GM18858 (cell line): ENCODE measurements around the gene TM4SF1.
"Not testable (repeated sequence)": the region's sequence is repeated elsewhere in the genome, so short reads cannot be mapped to it uniquely, and the experiment has no call there.

Source experiments
- ATAC-seq: cut with Tn5 transposase; IDR thresholded peaks from one replicate; pipeline ENCODE4 v1.9.1; 2021; ENCODE audit not compliant: unreplicated experiment

TM4SF1 gene

GRCh38 chr3:149395107-149396089 lies 17.9 kb upstream of the TM4SF1 start:
- ATAC-seq = no peak

GRCh38 chr3:149393345-149394160 lies 16.1 kb upstream of the TM4SF1 start:
- no peak for ATAC-seq

GRCh38 chr3:149391960-149392359 lies 14.5 kb upstream of the TM4SF1 start:
- no peak for ATAC-seq

GRCh38 chr3:149390772-149391212 lies 13.3 kb upstream of the TM4SF1 start:
- ATAC-seq = no peak

- ATAC-seq = no peak
Measured at GRCh38 chr3:149390294-149390693, 12.8 kb upstream of the TM4SF1 start.

GRCh38 chr3:149388531-149389417 lies 11.3 kb upstream of the TM4SF1 start:
- no peak for ATAC-seq

- ATAC-seq = no peak
Measured at GRCh38 chr3:149388001-149388440, 10.6 kb upstream of the TM4SF1 start.

- no peak for ATAC-seq
Measured at GRCh38 chr3:149386299-149386606, 8.8 kb upstream of the TM4SF1 start.

- no peak for ATAC-seq
Measured at GRCh38 chr3:149385617-149386298, 8.3 kb upstream of the TM4SF1 start.

- ATAC-seq = no peak
Measured at GRCh38 chr3:149384911-149385321, 7.5 kb upstream of the TM4SF1 start.

GRCh38 chr3:149384167-149384566 lies 6.7 kb upstream of the TM4SF1 start:
- no peak for ATAC-seq

GRCh38 chr3:149383703-149384102 lies 6.3 kb upstream of the TM4SF1 start:
- no peak for ATAC-seq

GRCh38 chr3:149382518-149382917 lies 5.1 kb upstream of the TM4SF1 start:
- ATAC-seq = no peak

GRCh38 chr3:149382101-149382467 lies 4.6 kb upstream of the TM4SF1 start:
- no peak for ATAC-seq

- ATAC-seq = no peak
Measured at GRCh38 chr3:149381173-149382100, 4.0 kb upstream of the TM4SF1 start.

GRCh38 chr3:149380220-149380619 lies 2.8 kb upstream of the TM4SF1 start:
- ATAC-seq = not testable (repeated sequence)

- no peak for ATAC-seq
Measured at GRCh38 chr3:149378478-149379309, 1.2 kb upstream of the TM4SF1 start.

GRCh38 chr3:149376718-149377407 lies 586 bp downstream of the TM4SF1 start:
- ATAC-seq = no peak
